Rectal smooth muscle tissue (tissue), 1 donor: Measurements from ENCODE around the gene AUNIP.
A peak's percentile ranks its signal among the peaks of the same experiment; 100 is the strongest.

Source experiments
- H3K27ac ChIP-seq: one replicate; pipeline ENCODE4 v1.7.0; 2013; ENCODE audit warnings: low read depth, low read length, inconsistent platforms
- H3K27me3 ChIP-seq: one replicate; pipeline ENCODE4 v1.7.0; 2013; ENCODE audit warnings: low read length; ENCODE audit not compliant: control insufficient read depth, insufficient read depth
- H3K36me3 ChIP-seq: one replicate; pipeline ENCODE4 v1.7.0; 2013; ENCODE audit warnings: low read length; ENCODE audit not compliant: control insufficient read depth, insufficient read depth
- H3K4me1 ChIP-seq: one replicate; pipeline ENCODE4 v1.7.0; 2013; ENCODE audit warnings: low read length; ENCODE audit not compliant: control insufficient read depth, insufficient read depth
- H3K4me3 ChIP-seq: one replicate; pipeline ENCODE4 v1.7.0; 2013; ENCODE audit warnings: low read length
- H3K9ac ChIP-seq: one replicate; pipeline ENCODE4 v1.7.0; 2013; ENCODE audit warnings: low read length

AUNIP gene

GRCh38 chr1:25858906-25859789 lies at the start of gene AUNIP:
TSS of gene AUNIP (minus strand) at chr1:25859457. CDS start at chr1:25859357, 100 bp downstream.
- peak within 1 kb of the TSS; percentile 78 for H3K27ac ChIP-seq
- peak within 1 kb of the TSS; percentile 66 for H3K9ac ChIP-seq
- H3K4me3 ChIP-seq: peak within 1 kb of the TSS; percentile 72
- H3K27me3 ChIP-seq: no peaks in the 10 kb centered on the region
- H3K36me3 ChIP-seq: no peaks in the 10 kb centered on the region
- H3K4me1 ChIP-seq: peaks cover 7% of the 10 kb centered on the region

- Histone ChIP-seq H3K36me3 (no peaks in the 10 kb centered on the region), H3K27ac (no peak overlapping the region), H3K9ac (no peak overlapping the region), H3K4me1 (peaks cover 6% of the 10 kb centered on the region), H3K27me3 (no peaks in the 10 kb centered on the region), H3K4me3 (no peak overlapping the region)
These were observed 49.8 kb upstream of the AUNIP start for GRCh38 chr1:25909040-25909439.

GRCh38 chr1:25908161-25908560 lies 48.9 kb upstream of the AUNIP start:
- Histone ChIP-seq H3K27me3 (no peaks in the 10 kb centered on the region), H3K9ac (no peak overlapping the region), H3K4me1 (peaks cover 6% of the 10 kb centered on the region), H3K4me3 (no peak overlapping the region), H3K36me3 (no peaks in the 10 kb centered on the region), H3K27ac (no peak overlapping the region)

GRCh38 chr1:25907601-25908000 lies 48.3 kb upstream of the AUNIP start:
- Histone ChIP-seq H3K27ac (no peak overlapping the region), H3K27me3 (no peaks in the 10 kb centered on the region), H3K36me3 (no peaks in the 10 kb centered on the region), H3K4me1 (peaks cover 6% of the 10 kb centered on the region), H3K4me3 (no peak overlapping the region), H3K9ac (no peak overlapping the region)

- Histone ChIP-seq H3K4me3 (peak overlapping the region; percentile 73), H3K4me1 (peaks cover 6% of the 10 kb centered on the region), H3K27ac (peak overlapping the region; percentile 14), H3K9ac (no peak overlapping the region), H3K27me3 (no peaks in the 10 kb centered on the region), H3K36me3 (no peaks in the 10 kb centered on the region)
These were observed 47.5 kb upstream of the AUNIP start for GRCh38 chr1:25906644-25907300.

GRCh38 chr1:25905680-25906643 lies 46.7 kb upstream of the AUNIP start, which contains the start of gene STMN1:
TSS of gene STMN1 (minus strand) at chr1:25906419. CDS start at chr1:25904676, 1,743 bp downstream.
- Histone ChIP-seq H3K27me3 (no peaks in the 10 kb centered on the region), H3K9ac (no peak within 1 kb of the TSS), H3K4me1 (peaks cover 6% of the 10 kb centered on the region), H3K27ac (peak within 1 kb of the TSS; percentile 14), H3K4me3 (peak within 1 kb of the TSS; percentile 73), H3K36me3 (peaks cover 3% of the 10 kb centered on the region)

- Histone ChIP-seq H3K9ac (no peak overlapping the region), H3K27ac (no peak overlapping the region), H3K4me1 (peaks cover 6% of the 10 kb centered on the region), H3K27me3 (no peaks in the 10 kb centered on the region), H3K36me3 (peaks cover 3% of the 10 kb centered on the region), H3K4me3 (peak overlapping the region; percentile 73)
These were observed 45.9 kb upstream of the AUNIP start for GRCh38 chr1:25904943-25905679.

- H3K4me3 ChIP-seq: no peak overlapping the region
- H3K27ac ChIP-seq: no peak overlapping the region
- H3K4me1 ChIP-seq: peaks cover 6% of the 10 kb centered on the region
- H3K27me3 ChIP-seq: no peaks in the 10 kb centered on the region
- H3K36me3 ChIP-seq: peaks cover 6% of the 10 kb centered on the region
- no peak overlapping the region for H3K9ac ChIP-seq
These were observed 44.7 kb upstream of the AUNIP start for GRCh38 chr1:25903986-25904385.

GRCh38 chr1:25902462-25902861 lies 43.2 kb upstream of the AUNIP start:
- no peak overlapping the region for H3K9ac ChIP-seq
- no peak overlapping the region for H3K27ac ChIP-seq
- no peak overlapping the region for H3K4me3 ChIP-seq

GRCh38 chr1:25900219-25900618 lies 41.0 kb upstream of the AUNIP start:
- no peak overlapping the region for H3K27ac ChIP-seq
- no peak overlapping the region for H3K9ac ChIP-seq
- no peaks in the 10 kb centered on the region for H3K27me3 ChIP-seq
- no peak overlapping the region for H3K4me3 ChIP-seq
- peaks cover 6% of the 10 kb centered on the region for H3K4me1 ChIP-seq
- H3K36me3 ChIP-seq: peaks cover 10% of the 10 kb centered on the region

More at GRCh38 chr1:25902462-25902861, 43.2 kb upstream of the AUNIP start:
- Histone ChIP-seq H3K27me3 (no peaks in the 10 kb centered on the region), H3K4me1 (peaks cover 6% of the 10 kb centered on the region), H3K36me3 (peaks cover 10% of the 10 kb centered on the region)

GRCh38 chr1:25899792-25900191 lies 40.5 kb upstream of the AUNIP start:
- Histone ChIP-seq H3K27me3 (no peaks in the 10 kb centered on the region), H3K27ac (no peak overlapping the region), H3K4me1 (peaks cover 4% of the 10 kb centered on the region), H3K9ac (no peak overlapping the region), H3K36me3 (peaks cover 10% of the 10 kb centered on the region), H3K4me3 (no peak overlapping the region)
